Fibroblast of the aortic adventitia (primary cell): Measurements from ENCODE around the gene ZBTB7B. TPM values are rescaled to one million over a fixed set of nuclear protein-coding genes. Genes with fewer than 3 reads are reported as not detected.
"Not testable (repeated sequence)": the region's sequence is repeated elsewhere in the genome, so short reads cannot be mapped to it uniquely, and the experiment has no call there.

Experiments
- DNase-seq: peaks from one replicate; pipeline ENCODE4 v3.0.0-alpha.2; 2010; ENCODE audit warnings: low read depth
- H3K4me3 ChIP-seq: 2 replicates; pipeline ENCODE4 v1.5.1; 2011; ENCODE audit warnings: low read depth, mild to moderate bottlenecking, control low read depth, low read length, moderate library complexity
- CTCF ChIP-seq: IDR thresholded peaks from 2 replicates; pipeline ENCODE4 v1.5.1; 2011; ENCODE audit warnings: mild to moderate bottlenecking, low read length, control low read depth, inconsistent platforms; ENCODE audit not compliant: insufficient read depth
- total RNA-seq: library from RNA; depleted of rRNA; stranded (reverse); fragments of >200 nt; gene quantifications from 2 replicates; pipeline ENCODE4 v1.2.3, GENCODE V29; 2012; ENCODE audit warnings: low replicate concordance

The ZBTB7B gene
- total RNA-seq, 1 donor: 15.4 TPM

- H3K4me3 ChIP-seq: peak overlapping the region; percentile 85
- no peak for TF ChIP-seq CTCF
- DNase-seq: peak; percentile 96
Measured at GRCh38 chr1:154972517-154973343, 29.9 kb upstream of the ZBTB7B start.

GRCh38 chr1:154973344-154974101 is 29.1 kb upstream of the ZBTB7B start:
- TF ChIP-seq CTCF: peak; percentile 26
- peak; percentile 98 for DNase-seq
- peak overlapping the region; percentile 85 for H3K4me3 ChIP-seq

GRCh38 chr1:154974102-154974807 is 28.3 kb upstream of the ZBTB7B start, which contains the start of gene CKS1B:
TSS of gene CKS1B (plus strand) at chr1:154974681. CDS start at chr1:154974746, 65 bp downstream.
- TF ChIP-seq CTCF: no peak
- peak within 1 kb of the TSS; percentile 85 for H3K4me3 ChIP-seq
- DNase-seq: peak; percentile 100

- peak overlapping the region; percentile 80 for H3K4me3 ChIP-seq
- no peak for TF ChIP-seq CTCF
- peak; percentile 97 for DNase-seq
Measured at GRCh38 chr1:154974808-154975408, 27.7 kb upstream of the ZBTB7B start.

- H3K4me3 ChIP-seq: peak overlapping the region; percentile 80
- no peak for TF ChIP-seq CTCF
- peak; percentile 64 for DNase-seq
Measured at GRCh38 chr1:154975409-154976059, 27.1 kb upstream of the ZBTB7B start.

- DNase-seq, H3K4me3 ChIP-seq: not testable (repeated sequence)
Measured at GRCh38 chr1:154977762-154978161, 24.8 kb upstream of the ZBTB7B start.
